ACC112 (cell line): Measurements from ENCODE around the gene DEK.

Experiments
- H2AFZ ChIP-seq: fragments of 200-600 bp; sonication (generic); one replicate; pipeline ENCODE4 v1.6.0; 2017; ENCODE audit warnings: antibody characterized with exemption, low read length; ENCODE audit not compliant: unreplicated experiment
- H3K27ac ChIP-seq: fragments of 200-600 bp; sonication (generic); 2 replicates; pipeline ENCODE4 v1.5.1; 2014; ENCODE audit warnings: low read depth, mild to moderate bottlenecking, antibody characterized with exemption, low read length, moderate library complexity
- H3K27me3 ChIP-seq: fragments of 200-600 bp; sonication (generic); 2 replicates; pipeline ENCODE4 v1.6.1; 2014; ENCODE audit warnings: mild to moderate bottlenecking, antibody characterized with exemption, low read length, moderate library complexity, mixed read lengths; ENCODE audit not compliant: insufficient read depth
- H3K36me3 ChIP-seq: fragments of 200-600 bp; sonication (generic); 2 replicates; pipeline ENCODE4 v1.6.1; 2016; ENCODE audit warnings: mild to moderate bottlenecking, antibody characterized with exemption, low read length, moderate library complexity, mixed read lengths; ENCODE audit not compliant: insufficient read depth
- H3K4me1 ChIP-seq: fragments of 200-600 bp; sonication (generic); one replicate; pipeline ENCODE4 v1.6.1; 2016; ENCODE audit warnings: low read length, mixed read lengths; ENCODE audit not compliant: insufficient read depth, unreplicated experiment, control insufficient read depth
- H3K4me3 ChIP-seq: fragments of 200-600 bp; sonication (generic); 2 replicates; pipeline ENCODE4 v1.5.1; 2014; ENCODE audit warnings: mild to moderate bottlenecking, low read depth, low read length
- H3K79me2 ChIP-seq: fragments of 200-600 bp; sonication (generic); one replicate; pipeline ENCODE4 v1.6.0; 2016; ENCODE audit warnings: low read length; ENCODE audit not compliant: control insufficient read depth, unreplicated experiment, insufficient read depth

DEK gene

GRCh38 chr6:18249271-18249670 is 15.1 kb downstream of the DEK start:
- Histone ChIP-seq H3K36me3 (peaks cover 51% of the 10 kb centered on the region), H3K4me3 (no peak overlapping the region), H3K4me1 (peaks cover 3% of the 10 kb centered on the region), H3K79me2 (peaks cover 65% of the 10 kb centered on the region), H3K27ac (no peak overlapping the region), H3K27me3 (no peaks in the 10 kb centered on the region), H2AFZ (no peak overlapping the region)

GRCh38 chr6:18248698-18249097 is 15.6 kb downstream of the DEK start:
- Histone ChIP-seq H3K79me2 (peaks cover 61% of the 10 kb centered on the region), H3K4me3 (no peak overlapping the region), H3K36me3 (peaks cover 56% of the 10 kb centered on the region), H3K27ac (no peak overlapping the region), H3K27me3 (no peaks in the 10 kb centered on the region), H2AFZ (no peak overlapping the region), H3K4me1 (peaks cover 3% of the 10 kb centered on the region)

GRCh38 chr6:18247002-18247401 is 17.3 kb downstream of the DEK start:
- H3K27me3 ChIP-seq: no peaks in the 10 kb centered on the region
- peaks cover 54% of the 10 kb centered on the region for H3K79me2 ChIP-seq
- H3K36me3 ChIP-seq: peaks cover 67% of the 10 kb centered on the region
- no peak overlapping the region for H2AFZ ChIP-seq
- H3K4me3 ChIP-seq: no peak overlapping the region
- H3K27ac ChIP-seq: no peak overlapping the region
- peaks cover 17% of the 10 kb centered on the region for H3K4me1 ChIP-seq

DNA sequence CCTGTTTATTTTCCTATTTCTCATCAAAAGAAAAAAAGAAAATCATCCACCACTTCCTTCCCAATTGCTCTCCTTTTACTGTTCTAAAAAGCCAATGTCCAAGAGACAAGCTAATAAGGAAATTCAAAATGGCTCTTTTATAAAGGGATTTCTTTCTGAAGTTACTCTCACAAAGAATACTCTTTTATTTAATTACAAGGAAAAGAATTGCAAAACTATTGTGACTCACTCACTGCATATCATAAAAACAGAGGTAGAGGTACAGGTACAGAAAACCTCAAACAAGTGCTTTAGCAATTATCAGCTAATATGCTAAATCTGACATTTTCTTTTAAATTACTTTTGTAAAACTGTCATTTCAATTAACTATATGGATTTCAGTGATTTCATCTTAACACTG is 18.1 kb downstream of the DEK start:
- Histone ChIP-seq H3K27me3 (no peaks in the 10 kb centered on the region), H3K4me1 (peaks cover 23% of the 10 kb centered on the region), H3K36me3 (peaks cover 67% of the 10 kb centered on the region), H3K79me2 (peaks cover 54% of the 10 kb centered on the region), H3K4me3 (no peak overlapping the region), H2AFZ (no peak overlapping the region), H3K27ac (no peak overlapping the region)

DNA sequence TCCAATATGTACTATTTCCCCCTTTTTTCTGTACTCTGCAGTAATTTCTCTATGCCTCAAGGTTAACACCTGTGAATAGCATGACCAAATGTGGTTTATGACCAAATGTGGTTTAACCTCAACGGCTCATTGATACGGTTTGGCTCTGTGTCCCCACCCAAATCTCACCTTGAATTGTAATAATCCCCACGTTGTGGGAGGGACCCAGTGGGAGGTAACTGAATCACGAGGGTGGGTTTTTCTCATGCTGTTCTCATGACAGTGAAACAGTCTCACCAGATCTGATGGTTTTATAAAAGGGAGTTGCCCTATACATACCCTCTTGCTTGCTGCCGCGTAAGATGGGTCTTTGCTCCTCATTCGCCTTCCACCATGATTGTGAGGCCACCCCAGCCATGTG is 18.7 kb downstream of the DEK start:
- H3K4me3 ChIP-seq: no peak overlapping the region
- H3K79me2 ChIP-seq: peaks cover 54% of the 10 kb centered on the region
- peaks cover 66% of the 10 kb centered on the region for H3K36me3 ChIP-seq
- no peak overlapping the region for H3K27ac ChIP-seq
- H3K27me3 ChIP-seq: no peaks in the 10 kb centered on the region
- peaks cover 23% of the 10 kb centered on the region for H3K4me1 ChIP-seq
- no peak overlapping the region for H2AFZ ChIP-seq

DNA sequence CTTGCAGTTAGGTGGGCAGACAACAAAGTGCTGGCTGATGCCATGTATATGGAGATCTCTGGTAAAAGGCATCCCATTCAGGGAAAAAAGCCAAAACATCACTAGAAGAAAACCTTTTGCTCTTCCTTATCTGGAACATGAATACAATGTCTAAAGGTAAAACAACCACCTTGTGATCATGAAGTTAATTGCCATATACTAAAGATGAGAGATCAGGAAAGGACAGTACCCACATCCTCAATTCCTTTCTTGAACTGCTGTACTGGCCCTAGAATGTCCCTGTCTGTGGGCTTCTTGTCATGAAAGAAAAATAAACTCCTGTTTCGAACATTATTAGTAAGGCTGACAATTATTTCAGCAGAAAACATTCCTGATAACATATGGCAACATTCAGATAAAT is 19.3 kb downstream of the DEK start:
- H3K79me2 ChIP-seq: peaks cover 57% of the 10 kb centered on the region

GRCh38 chr6:18244251-18244650 is 20.1 kb downstream of the DEK start:
- peaks cover 23% of the 10 kb centered on the region for H3K4me1 ChIP-seq
- H3K79me2 ChIP-seq: peaks cover 57% of the 10 kb centered on the region
- peaks cover 69% of the 10 kb centered on the region for H3K36me3 ChIP-seq
- H2AFZ ChIP-seq: no peak overlapping the region
- peak overlapping the region; percentile 26 for H3K27ac ChIP-seq
- no peaks in the 10 kb centered on the region for H3K27me3 ChIP-seq
- no peak overlapping the region for H3K4me3 ChIP-seq

More for the DNA sequence above, 19.3 kb downstream of the DEK start:
- no peak overlapping the region for H2AFZ ChIP-seq
- peaks cover 23% of the 10 kb centered on the region for H3K4me1 ChIP-seq
- no peaks in the 10 kb centered on the region for H3K27me3 ChIP-seq
- peaks cover 66% of the 10 kb centered on the region for H3K36me3 ChIP-seq
- H3K27ac ChIP-seq: peak overlapping the region; percentile 26; the same call in 1 of the 2 replicates
- no peak overlapping the region for H3K4me3 ChIP-seq

DNA sequence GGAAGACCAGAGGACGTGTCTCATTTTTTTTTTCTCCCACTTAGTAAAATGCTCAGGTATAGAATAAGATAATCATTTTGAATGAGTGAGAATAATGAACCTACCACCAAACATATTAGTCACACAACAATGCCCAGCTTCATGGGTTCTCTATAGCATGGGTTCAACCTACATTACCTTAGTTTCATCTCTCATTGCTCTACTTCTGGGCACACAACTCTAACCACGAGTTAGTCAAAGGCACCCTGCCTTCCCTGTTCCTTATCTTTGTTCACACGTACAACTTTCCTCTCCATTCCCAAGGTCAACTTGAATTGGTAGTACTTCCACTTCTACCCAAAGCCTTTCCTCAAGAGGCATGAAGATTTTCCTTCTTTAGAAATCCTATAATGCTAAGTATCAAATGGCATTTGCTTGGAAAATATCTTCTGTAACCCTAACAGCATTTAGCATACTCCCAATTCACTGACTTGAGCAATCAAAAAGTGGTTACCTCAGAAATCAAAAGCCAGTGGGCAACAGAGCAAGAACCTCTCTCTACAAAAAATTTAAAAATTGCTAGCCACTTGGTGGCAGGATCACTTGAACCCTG is 20.9 kb downstream of the DEK start:
- Histone ChIP-seq H2AFZ (no peak overlapping the region), H3K27ac (peak overlapping the region; percentile 77), H3K36me3 (peaks cover 66% of the 10 kb centered on the region), H3K27me3 (no peaks in the 10 kb centered on the region), H3K79me2 (peaks cover 52% of the 10 kb centered on the region), H3K4me3 (no peak overlapping the region), H3K4me1 (peaks cover 23% of the 10 kb centered on the region)

- H3K79me2 ChIP-seq: peaks cover 55% of the 10 kb centered on the region
Measured at GRCh38 chr6:18242062-18242851, 22.1 kb downstream of the DEK start.

DNA sequence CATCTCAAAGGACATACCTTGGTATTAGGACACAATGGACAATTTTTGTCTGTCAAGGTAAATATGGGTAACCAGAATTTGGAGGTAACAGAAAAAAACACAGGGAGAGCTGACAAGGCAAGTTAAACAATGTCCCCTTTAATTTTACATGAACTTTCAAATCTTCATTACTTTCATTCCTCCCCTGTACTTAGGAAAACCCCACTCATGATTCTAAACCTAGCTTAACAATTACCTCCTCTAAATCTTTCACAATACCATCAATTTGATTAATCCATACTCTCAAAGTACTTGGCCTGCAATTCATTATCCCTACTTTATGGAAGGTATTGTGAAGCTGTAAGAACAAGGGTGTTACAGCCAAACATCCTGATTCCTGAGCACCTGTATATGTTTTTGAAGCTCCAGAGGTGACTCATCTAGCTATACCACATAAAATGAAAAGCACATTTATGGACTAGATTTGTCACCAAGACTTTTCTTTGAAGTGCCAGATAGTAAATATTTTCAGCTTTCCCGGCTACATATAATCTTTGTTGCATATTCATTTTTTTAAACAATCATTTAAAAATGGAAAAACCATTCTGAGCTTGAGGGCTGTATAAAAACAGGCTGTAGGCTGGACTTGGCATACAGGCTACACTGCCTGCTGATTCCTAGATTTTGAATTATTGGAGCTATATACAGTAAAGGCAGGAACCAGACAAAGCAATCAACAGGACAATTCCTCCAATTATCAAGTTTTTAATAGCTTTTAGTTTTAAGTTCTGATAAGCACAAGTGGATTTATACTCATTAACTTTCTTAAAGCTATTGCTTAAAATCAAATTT is 22.9 kb downstream of the DEK start:
- H3K27me3 ChIP-seq: no peaks in the 10 kb centered on the region
- no peak overlapping the region for H2AFZ ChIP-seq
- peaks cover 21% of the 10 kb centered on the region for H3K4me1 ChIP-seq
- peaks cover 70% of the 10 kb centered on the region for H3K36me3 ChIP-seq
- H3K4me3 ChIP-seq: no peak overlapping the region
- H3K27ac ChIP-seq: peak overlapping the region; percentile 77
- H3K79me2 ChIP-seq: peaks cover 56% of the 10 kb centered on the region

More at GRCh38 chr6:18242062-18242851, 22.1 kb downstream of the DEK start:
- H3K27ac ChIP-seq: peak overlapping the region; percentile 77
- H3K4me3 ChIP-seq: no peak overlapping the region; the same call in 1 of the 2 replicates
- no peak overlapping the region for H2AFZ ChIP-seq
- no peaks in the 10 kb centered on the region for H3K27me3 ChIP-seq
- H3K4me1 ChIP-seq: peaks cover 23% of the 10 kb centered on the region
- peaks cover 63% of the 10 kb centered on the region for H3K36me3 ChIP-seq
